SKM-1 (cell line): ENCODE results near the gene CDC34.

Experiments used
- DNase-seq: peaks from one replicate; lab custom pipeline; 2025; ENCODE audit not compliant: unreplicated experiment; lab: John Stamatoyannopoulos, UW

Gene CDC34

GRCh38 chr19:519449-519865, 12.1 kb upstream of the CDC34 start:
- DNase-seq: no peak

GRCh38 chr19:522726-523125, 8.8 kb upstream of the CDC34 start:
- DNase-seq: no peak

- DNase-seq: no peak
Measured at GRCh38 chr19:524062-524674, 7.4 kb upstream of the CDC34 start.

DNA sequence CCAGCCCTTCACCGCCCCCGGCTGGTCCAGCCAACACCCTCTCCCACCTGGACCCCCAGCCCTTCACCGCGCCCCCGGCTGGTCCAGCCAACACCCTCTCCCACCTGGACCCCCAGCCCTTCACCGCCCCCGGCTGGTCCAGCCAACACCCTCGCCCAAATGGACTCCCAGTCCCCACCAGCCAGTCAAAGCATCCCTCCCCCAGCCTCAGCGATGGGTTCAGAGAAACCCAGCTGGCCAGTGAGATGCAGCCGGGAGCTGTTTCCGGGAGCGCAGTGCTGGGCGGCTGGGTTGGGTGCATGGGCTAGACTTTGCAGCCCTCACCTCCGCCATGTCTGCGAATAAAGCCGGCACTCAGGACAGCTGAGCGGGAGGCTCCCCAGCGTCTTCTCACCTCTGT, 6.5 kb upstream of the CDC34 start:
- DNase-seq: no peak

DNA sequence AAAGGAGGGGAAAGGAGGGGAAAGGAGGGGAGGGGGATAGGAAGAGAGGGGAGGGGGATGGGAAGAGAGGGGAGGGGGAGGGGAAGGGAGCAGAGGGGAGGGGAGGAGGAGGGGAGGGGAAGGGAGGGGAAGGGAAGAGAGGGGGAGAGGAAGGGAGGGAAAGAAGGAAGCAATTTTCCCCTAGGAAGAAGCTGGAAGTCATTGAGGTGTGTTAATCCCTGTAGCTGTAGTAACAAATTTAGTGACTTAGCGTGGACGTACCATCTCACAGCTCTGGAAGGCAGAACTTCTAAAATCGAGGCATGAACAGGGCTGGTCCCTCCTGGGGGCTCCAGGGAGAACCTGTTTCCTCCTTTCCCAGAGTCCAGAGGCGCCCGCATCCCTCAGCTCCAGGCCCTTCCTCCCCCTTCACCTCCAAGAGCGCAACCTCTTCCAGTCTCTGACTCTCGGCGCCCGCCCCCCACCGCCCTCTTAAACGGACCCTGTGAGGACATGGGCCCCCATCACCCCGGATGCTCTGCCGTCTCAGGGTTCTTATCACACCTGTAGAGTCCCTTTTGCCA, 5.6 kb upstream of the CDC34 start:
- DNase-seq: no peak

DNA sequence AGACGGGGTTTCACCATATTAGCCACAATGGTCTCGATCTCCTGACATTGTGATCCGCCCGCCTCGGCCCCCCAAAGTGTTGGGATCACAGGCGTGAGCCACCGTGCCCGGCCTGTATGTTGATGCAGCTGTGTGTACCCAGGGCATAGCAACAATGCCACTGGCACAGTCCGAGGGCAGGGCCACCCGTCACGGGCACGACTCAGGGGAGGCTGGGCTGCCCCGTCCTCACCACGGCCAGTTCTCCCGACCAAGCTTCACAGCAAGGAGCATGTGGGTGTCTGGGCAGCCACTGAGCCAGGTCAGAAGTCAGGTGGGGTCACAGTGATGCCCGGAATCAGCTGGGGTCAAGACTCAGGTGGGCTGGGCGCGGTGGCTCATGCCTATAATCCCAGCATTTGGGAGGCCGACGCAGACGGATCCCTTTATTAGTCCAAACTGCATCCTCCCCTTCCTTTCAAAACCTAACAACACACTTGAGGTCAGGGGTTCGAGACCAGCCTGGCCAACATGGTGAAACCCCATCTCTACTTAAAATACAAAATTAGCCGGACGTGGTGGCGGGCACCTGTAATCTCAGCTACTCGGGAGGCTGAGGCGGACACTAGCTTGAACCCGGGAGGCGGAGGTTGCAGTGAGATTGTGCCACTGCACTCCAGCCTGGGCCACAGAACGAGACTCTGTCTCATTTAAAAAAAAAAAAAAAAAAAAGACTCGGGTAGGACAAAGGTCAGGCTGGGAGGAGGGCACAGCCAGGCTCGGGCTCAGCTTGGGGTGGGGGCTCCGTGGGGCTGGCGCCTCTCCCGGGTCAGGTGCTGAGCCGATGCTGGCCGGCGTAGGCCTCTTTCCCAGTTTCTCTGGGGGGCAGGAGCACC, 1.2 kb upstream of the CDC34 start:
- no peak for DNase-seq

DNA sequence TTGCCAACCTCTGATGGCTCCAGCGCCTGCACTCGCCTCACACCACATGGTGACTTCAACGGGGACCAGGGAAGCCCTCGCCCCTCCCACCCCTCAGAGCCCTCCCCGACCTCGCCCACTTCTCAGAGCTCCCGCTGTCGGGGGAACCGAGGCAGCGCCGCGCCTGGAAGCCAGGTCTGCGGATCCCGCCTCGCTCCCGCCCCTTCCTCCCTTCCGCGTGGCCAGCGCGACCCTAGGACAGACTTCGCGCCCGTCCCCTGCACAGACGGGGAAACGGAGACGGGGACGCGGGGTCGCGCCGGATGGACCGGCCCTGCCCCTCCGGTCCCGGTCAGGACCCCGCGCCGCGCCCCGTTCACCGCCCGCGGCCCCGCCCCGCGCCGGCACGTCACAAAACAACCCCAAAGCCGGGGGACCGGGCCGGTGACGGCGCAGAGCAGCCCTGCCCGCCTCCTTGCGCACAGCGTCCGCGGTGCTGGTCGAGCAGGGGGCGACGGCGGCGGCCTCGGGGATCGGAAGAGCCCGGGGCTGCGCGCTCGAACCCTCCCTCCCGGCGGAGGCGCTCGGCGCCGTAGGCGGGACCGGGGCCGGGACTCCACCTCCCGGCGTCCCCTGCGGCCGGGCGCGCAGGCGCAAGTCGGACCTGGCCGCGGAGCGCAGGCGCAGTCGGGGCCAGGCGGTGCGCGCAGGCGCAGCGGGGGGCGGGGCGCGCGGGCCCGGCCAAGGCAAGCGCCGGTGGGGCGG, 379 bp upstream of the CDC34 start:
- peak; percentile 59 for DNase-seq

- no peak for DNase-seq
Measured at GRCh38 chr19:532561-533363, 1.2 kb downstream of the CDC34 start.

DNA sequence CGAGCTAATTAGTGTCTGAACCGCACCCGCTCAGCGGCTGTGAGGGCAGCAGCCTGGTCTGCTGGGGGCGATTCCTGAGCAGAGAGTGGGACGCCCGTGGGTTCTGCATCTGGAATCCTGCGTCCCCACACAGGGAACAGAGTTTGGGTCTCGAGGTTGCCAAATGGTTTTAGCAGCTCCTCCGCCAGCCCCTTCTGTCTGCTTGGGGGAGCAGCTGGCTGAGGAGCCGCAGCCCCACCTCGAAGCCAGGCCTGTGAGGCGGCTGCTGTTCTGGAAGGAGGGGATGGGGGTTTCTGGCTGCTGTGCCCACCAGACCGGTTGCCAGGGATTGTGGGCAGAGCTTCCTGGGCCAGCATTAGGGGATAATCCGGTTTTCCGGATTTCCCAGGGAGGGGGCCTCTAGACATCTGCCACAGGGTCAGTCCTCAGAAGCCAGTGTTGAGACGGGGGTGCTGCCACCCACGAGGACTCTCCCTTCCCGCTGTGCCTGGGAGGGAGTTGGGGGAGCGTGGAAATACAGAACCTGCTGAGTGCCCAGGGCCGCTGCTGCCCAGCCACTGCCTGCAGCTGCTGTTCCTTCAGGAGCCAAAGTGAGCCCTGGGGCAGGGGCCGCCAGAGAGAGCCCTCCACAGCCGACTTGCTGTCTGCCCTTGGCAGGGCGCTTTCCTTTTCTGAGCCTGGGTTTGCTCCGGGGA, 2.0 kb downstream of the CDC34 start:
- no peak for DNase-seq

GRCh38 chr19:534088-534487, 2.5 kb downstream of the CDC34 start:
- DNase-seq: no peak

DNA sequence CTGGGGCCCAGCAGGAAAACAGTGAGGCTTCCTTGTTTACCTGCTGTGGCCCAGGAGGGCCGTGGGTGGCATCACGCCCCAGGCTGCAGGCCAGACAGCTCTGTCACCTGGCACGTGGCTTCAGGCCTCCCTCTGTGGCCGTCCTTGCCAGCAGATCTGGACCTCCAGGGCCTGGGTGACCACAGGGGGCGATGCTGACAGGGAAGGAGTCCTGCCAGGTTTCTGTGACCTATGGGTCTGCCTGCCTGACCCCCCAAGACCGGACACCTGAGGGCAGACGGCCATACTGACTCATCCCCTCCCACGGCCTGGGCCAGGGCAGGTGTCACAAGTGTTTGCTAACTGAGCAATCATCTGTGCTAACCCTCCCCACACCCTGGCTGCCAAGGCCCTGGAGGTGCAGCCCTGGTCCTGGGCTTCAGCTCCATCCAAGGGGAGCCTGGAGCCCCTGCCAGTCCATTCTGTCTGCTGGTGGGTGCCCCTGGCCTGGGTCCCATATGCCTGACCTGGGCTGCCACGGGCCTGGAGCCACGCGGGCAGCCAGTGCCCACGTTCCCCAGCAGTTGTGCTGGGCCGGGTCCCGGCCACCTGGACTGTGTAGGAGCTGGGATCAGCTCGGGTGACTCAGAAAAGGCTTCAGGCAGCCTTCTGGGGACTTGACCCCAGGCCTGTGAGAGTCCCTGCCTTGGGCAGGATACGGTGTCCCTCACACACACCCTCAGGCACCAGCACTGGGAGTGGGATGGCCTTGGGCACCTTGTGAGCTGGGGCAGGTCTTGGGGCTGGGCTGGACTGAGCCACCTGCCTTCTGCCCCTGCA, 3.7 kb downstream of the CDC34 start:
- no peak for DNase-seq

GRCh38 chr19:536031-536880, 4.7 kb downstream of the CDC34 start:
- no peak for DNase-seq

DNA sequence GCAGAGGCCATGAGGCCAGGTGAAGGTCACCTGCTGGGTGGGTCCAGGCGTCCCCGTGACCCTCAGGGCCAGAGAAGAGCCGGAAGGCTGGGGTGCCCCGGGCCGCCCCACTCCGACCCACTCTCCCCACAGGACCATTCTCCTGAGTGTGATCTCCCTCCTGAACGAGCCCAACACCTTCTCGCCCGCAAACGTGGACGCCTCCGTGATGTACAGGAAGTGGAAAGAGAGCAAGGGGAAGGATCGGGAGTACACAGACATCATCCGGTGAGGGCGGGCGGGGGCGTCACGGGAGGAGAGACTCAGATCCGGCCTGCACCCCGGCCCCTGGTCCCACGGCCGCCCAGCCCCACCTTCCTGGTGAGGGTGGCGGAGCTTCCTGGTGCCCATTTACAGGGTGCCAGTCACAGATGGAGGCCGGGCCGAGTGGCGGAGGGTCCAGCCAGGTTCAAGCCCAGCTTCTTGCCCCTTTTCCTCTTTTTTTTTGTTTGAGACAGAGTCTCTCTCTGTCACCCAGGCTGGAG, 5.4 kb downstream of the CDC34 start:
- DNase-seq: no peak

GRCh38 chr19:538641-539428, 7.3 kb downstream of the CDC34 start:
- DNase-seq: no peak

DNA sequence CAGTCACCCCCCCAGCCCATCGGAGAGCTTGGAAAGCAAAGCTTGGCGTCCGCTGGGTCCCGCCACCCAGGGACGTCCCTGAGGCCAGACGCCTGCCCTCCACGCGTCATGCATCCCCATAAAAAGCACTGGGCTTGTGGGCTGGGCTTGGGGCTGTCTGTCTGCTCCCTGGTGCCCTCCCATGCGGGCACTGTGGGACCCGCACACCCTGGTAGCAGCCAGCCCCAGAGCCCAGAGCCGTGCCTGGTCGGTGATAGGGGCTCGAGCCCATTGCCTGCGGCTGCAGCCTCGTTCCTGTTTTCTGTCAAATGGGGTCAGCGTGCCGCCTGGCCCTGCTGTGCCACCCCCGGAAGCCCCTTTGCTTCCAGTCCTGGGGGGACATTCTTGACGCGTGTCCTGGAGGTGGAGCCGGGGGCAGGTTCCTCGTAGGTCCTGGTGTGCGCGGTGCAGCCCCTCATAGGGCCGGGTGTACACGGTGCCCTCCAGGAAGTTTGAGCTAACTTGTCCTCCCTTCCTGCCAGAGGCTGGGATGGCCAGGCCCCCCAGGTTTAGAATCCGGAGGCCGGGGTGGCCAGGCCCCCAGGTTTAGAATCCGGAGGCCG, 8.0 kb downstream of the CDC34 start:
- no peak for DNase-seq

DNA sequence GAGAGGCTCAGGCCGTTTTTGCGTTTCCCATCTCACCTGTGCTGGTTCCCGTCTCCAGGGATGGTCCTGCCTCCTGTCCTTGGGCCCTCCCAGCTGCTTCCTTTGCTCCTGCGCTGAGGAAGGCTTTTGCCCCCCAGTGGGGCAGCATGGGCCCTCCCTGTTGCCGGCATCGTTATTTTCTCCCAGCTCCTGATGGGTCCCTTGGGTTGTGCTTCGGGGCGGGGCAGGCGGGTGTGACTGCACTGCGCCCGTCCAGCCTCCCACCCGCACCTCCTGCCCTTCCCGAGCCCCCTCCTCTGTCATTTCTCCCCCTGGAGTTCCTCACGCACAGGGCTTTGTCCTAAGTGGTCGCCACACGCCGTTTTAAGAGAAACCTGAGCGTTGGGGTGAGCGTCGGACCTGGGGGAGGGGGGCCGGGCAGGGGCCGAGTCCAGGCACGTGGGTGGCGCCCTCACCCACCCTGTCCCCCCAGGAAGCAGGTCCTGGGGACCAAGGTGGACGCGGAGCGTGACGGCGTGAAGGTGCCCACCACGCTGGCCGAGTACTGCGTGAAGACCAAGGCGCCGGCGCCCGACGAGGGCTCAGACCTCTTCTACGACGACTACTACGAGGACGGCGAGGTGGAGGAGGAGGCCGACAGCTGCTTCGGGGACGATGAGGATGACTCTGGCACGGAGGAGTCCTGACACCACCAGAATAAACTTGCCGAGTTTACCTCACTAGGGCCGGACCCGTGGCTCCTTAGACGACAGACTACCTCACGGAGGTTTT, 9.5 kb downstream of the CDC34 start:
- DNase-seq: no peak
